ENCODE measurements around the gene COL5A3.
"Not testable (repeated sequence)": the region's sequence is repeated elsewhere in the genome, so short reads cannot be mapped to it uniquely, and the experiment has no call there.

Gene COL5A3

GRCh38 chr19:9970481-9970880, 39.8 kb downstream of the COL5A3 start:
- DNase-seq, result no peak

- DNase-seq, result no peak
These were observed 40.7 kb downstream of the COL5A3 start for GRCh38 chr19:9969688-9969975.

- DNase-seq, result no peak
These were observed 41.2 kb downstream of the COL5A3 start for GRCh38 chr19:9968820-9969687.

GRCh38 chr19:9967326-9967725, 43.0 kb downstream of the COL5A3 start:
- DNase-seq, result no peak

- DNase-seq, result no peak
These were observed 43.9 kb downstream of the COL5A3 start for GRCh38 chr19:9966448-9966847.

GRCh38 chr19:9966024-9966423, 44.3 kb downstream of the COL5A3 start:
- DNase-seq, result no peak

- no peak for DNase-seq
These were observed 47.5 kb downstream of the COL5A3 start for GRCh38 chr19:9962623-9963290.

GRCh38 chr19:9961103-9961502, 49.2 kb downstream of the COL5A3 start:
- DNase-seq, result no peak

- DNase-seq, result peak; percentile 87
These were observed 51.9 kb downstream of the COL5A3 start for GRCh38 chr19:9958379-9958821.

GRCh38 chr19:9956956-9957355, 53.3 kb downstream of the COL5A3 start:
- DNase-seq, result peak; percentile 20

- no peak for DNase-seq
These were observed 56.3 kb downstream of the COL5A3 start for GRCh38 chr19:9953802-9954542.

- no peak for DNase-seq
These were observed 58.0 kb downstream of the COL5A3 start for GRCh38 chr19:9952276-9952675.

- DNase-seq, result no peak
These were observed 62.9 kb downstream of the COL5A3 start for GRCh38 chr19:9947441-9947840.

- DNase-seq, result not testable (repeated sequence)
These were observed 63.7 kb downstream of the COL5A3 start for GRCh38 chr19:9946528-9947125.

- peak; percentile 99 for DNase-seq
These were observed 64.9 kb downstream of the COL5A3 start for GRCh38 chr19:9945319-9945966.

GRCh38 chr19:9943744-9944143, 66.6 kb downstream of the COL5A3 start:
- DNase-seq, result no peak

- DNase-seq, result no peak
These were observed 68.6 kb downstream of the COL5A3 start for GRCh38 chr19:9941671-9942070.

GRCh38 chr19:9941231-9941630, 69.1 kb downstream of the COL5A3 start:
- peak; percentile 30 for DNase-seq

GRCh38 chr19:9940778-9941177, 69.5 kb downstream of the COL5A3 start:
- peak; percentile 61 for DNase-seq

- peak; percentile 23 for DNase-seq
These were observed 70.9 kb downstream of the COL5A3 start for GRCh38 chr19:9939301-9939913.

- no peak for DNase-seq
These were observed 73.3 kb downstream of the COL5A3 start for GRCh38 chr19:9937001-9937411.

- DNase-seq, result no peak
These were observed 73.8 kb downstream of the COL5A3 start, which contains the start of gene OLFM2 for GRCh38 chr19:9936326-9937000. Gene OLFM2 (minus strand): TSS chr19:9936515. CDS start chr19:9936366, 149 bp downstream.
